ENCODE results near the gene GSX2.
"Not testable (repeated sequence)": the region's sequence is repeated elsewhere in the genome, so short reads cannot be mapped to it uniquely, and the experiment has no call there.

The GSX2 gene

GRCh38 chr4:54100595-54101189 is 729 bp downstream of the GSX2 start:
- TF ChIP-seq POU2F2 (IDR thresholded peaks at IDR 0.05; ENCODE audit: low read depth, low read length) (no peak), POLR2AphosphoS5 (IDR thresholded peaks at IDR 0.05; ENCODE audit: low read depth, low read length) (no peak), POLR2A (IDR thresholded peaks at IDR 0.05; ENCODE audit: low read depth, low read length) (no peak), PAX5 (IDR thresholded peaks at IDR 0.05; ENCODE audit: insufficient read depth, low read length, severe bottlenecking) (no peak), SPI1 (IDR thresholded peaks at IDR 0.05; ENCODE audit: low read depth, low read length) (no peak), TAF1 (IDR thresholded peaks at IDR 0.05; ENCODE audit: low read depth, low read length) (no peak)
- peak; percentile 35 for FAIRE-seq
- no peak for DNase-seq (ENCODE audit: insufficient read length, low spot score)

- FAIRE-seq (no peak), DNase-seq (ENCODE audit: insufficient read length, low spot score) (no peak)
- TF ChIP-seq PAX5 (IDR thresholded peaks at IDR 0.05; ENCODE audit: insufficient read depth, low read length, severe bottlenecking), result no peak
- no peak for TF ChIP-seq POLR2A (IDR thresholded peaks at IDR 0.05; ENCODE audit: low read depth, low read length)
- no peak for TF ChIP-seq TAF1 (IDR thresholded peaks at IDR 0.05; ENCODE audit: low read depth, low read length)
- no peak for TF ChIP-seq POU2F2 (IDR thresholded peaks at IDR 0.05; ENCODE audit: low read depth, low read length)
- no peak for TF ChIP-seq SPI1 (IDR thresholded peaks at IDR 0.05; ENCODE audit: low read depth, low read length)
- no peak for TF ChIP-seq POLR2AphosphoS5 (IDR thresholded peaks at IDR 0.05; ENCODE audit: low read depth, low read length)
Measured at GRCh38 chr4:54101190-54102041, 1.5 kb downstream of the GSX2 start.

GRCh38 chr4:54102531-54103106 is 2.7 kb downstream of the GSX2 start:
- TF ChIP-seq POLR2AphosphoS5 (IDR thresholded peaks at IDR 0.05; ENCODE audit: low read depth, low read length), result no peak
- TF ChIP-seq SPI1 (IDR thresholded peaks at IDR 0.05; ENCODE audit: low read depth, low read length), result no peak
- TF ChIP-seq POLR2A (IDR thresholded peaks at IDR 0.05; ENCODE audit: low read depth, low read length), result no peak
- TF ChIP-seq POU2F2 (IDR thresholded peaks at IDR 0.05; ENCODE audit: low read depth, low read length), result no peak
- TF ChIP-seq PAX5 (IDR thresholded peaks at IDR 0.05; ENCODE audit: insufficient read depth, low read length, severe bottlenecking), result no peak
- FAIRE-seq (no peak), DNase-seq (ENCODE audit: insufficient read length, low spot score) (no peak)

- DNase-seq (ENCODE audit: insufficient read length, low spot score), result no peak
- no peak for FAIRE-seq
- TF ChIP-seq PAX5 (IDR thresholded peaks at IDR 0.05; ENCODE audit: insufficient read depth, low read length, severe bottlenecking) (no peak), POLR2A (IDR thresholded peaks at IDR 0.05; ENCODE audit: low read depth, low read length) (no peak), POU2F2 (IDR thresholded peaks at IDR 0.05; ENCODE audit: low read depth, low read length) (no peak), TAF1 (IDR thresholded peaks at IDR 0.05; ENCODE audit: low read depth, low read length) (no peak), SPI1 (IDR thresholded peaks at IDR 0.05; ENCODE audit: low read depth, low read length) (no peak)
Measured at GRCh38 chr4:54103190-54103574, 3.2 kb downstream of the GSX2 start.

- TF ChIP-seq SPI1 (IDR thresholded peaks at IDR 0.05; ENCODE audit: low read depth, low read length) (no peak), PAX5 (IDR thresholded peaks at IDR 0.05; ENCODE audit: insufficient read depth, low read length, severe bottlenecking) (no peak), POLR2AphosphoS5 (IDR thresholded peaks at IDR 0.05; ENCODE audit: low read depth, low read length) (no peak), TAF1 (IDR thresholded peaks at IDR 0.05; ENCODE audit: low read depth, low read length) (no peak), POLR2A (IDR thresholded peaks at IDR 0.05; ENCODE audit: low read depth, low read length) (no peak), POU2F2 (IDR thresholded peaks at IDR 0.05; ENCODE audit: low read depth, low read length) (no peak)
- DNase-seq (ENCODE audit: insufficient read length, low spot score) (no peak), FAIRE-seq (peak; percentile 58)
Measured at GRCh38 chr4:54104907-54105306, 4.9 kb downstream of the GSX2 start.

GRCh38 chr4:54107951-54108748 is 8.2 kb downstream of the GSX2 start:
- FAIRE-seq, result no peak
- TF ChIP-seq POLR2A (IDR thresholded peaks at IDR 0.05; ENCODE audit: low read depth, low read length), result no peak
- TF ChIP-seq PAX5 (IDR thresholded peaks at IDR 0.05; ENCODE audit: insufficient read depth, low read length, severe bottlenecking), result no peak
- no peak for TF ChIP-seq POU2F2 (IDR thresholded peaks at IDR 0.05; ENCODE audit: low read depth, low read length)
- no peak for TF ChIP-seq POLR2AphosphoS5 (IDR thresholded peaks at IDR 0.05; ENCODE audit: low read depth, low read length)
- TF ChIP-seq SPI1 (IDR thresholded peaks at IDR 0.05; ENCODE audit: low read depth, low read length), result no peak
- no peak for TF ChIP-seq TAF1 (IDR thresholded peaks at IDR 0.05; ENCODE audit: low read depth, low read length)
- no peak for DNase-seq (ENCODE audit: insufficient read length, low spot score)

- DNase-seq (ENCODE audit: insufficient read length, low spot score), result no peak
- FAIRE-seq, result no peak
- TF ChIP-seq POU2F2 (IDR thresholded peaks at IDR 0.05; ENCODE audit: low read depth, low read length) (no peak), POLR2A (IDR thresholded peaks at IDR 0.05; ENCODE audit: low read depth, low read length) (no peak), SPI1 (IDR thresholded peaks at IDR 0.05; ENCODE audit: low read depth, low read length) (no peak), TAF1 (IDR thresholded peaks at IDR 0.05; ENCODE audit: low read depth, low read length) (no peak), PAX5 (IDR thresholded peaks at IDR 0.05; ENCODE audit: insufficient read depth, low read length, severe bottlenecking) (no peak), POLR2AphosphoS5 (IDR thresholded peaks at IDR 0.05; ENCODE audit: low read depth, low read length) (no peak)
Measured at GRCh38 chr4:54109241-54110018, 9.5 kb downstream of the GSX2 start.

- no peak for TF ChIP-seq TAF1 (IDR thresholded peaks at IDR 0.05; ENCODE audit: low read depth, low read length)
- no peak for TF ChIP-seq PAX5 (IDR thresholded peaks at IDR 0.05; ENCODE audit: insufficient read depth, low read length, severe bottlenecking)
- TF ChIP-seq SPI1 (IDR thresholded peaks at IDR 0.05; ENCODE audit: low read depth, low read length), result no peak
- no peak for TF ChIP-seq POLR2A (IDR thresholded peaks at IDR 0.05; ENCODE audit: low read depth, low read length)
- no peak for TF ChIP-seq POLR2AphosphoS5 (IDR thresholded peaks at IDR 0.05; ENCODE audit: low read depth, low read length)
- no peak for TF ChIP-seq POU2F2 (IDR thresholded peaks at IDR 0.05; ENCODE audit: low read depth, low read length)
- DNase-seq (ENCODE audit: insufficient read length, low spot score) (no peak), FAIRE-seq (no peak)
Measured at GRCh38 chr4:54110019-54110416, 10.1 kb downstream of the GSX2 start.

- FAIRE-seq; DNase-seq (ENCODE audit: insufficient read length, low spot score): not testable (repeated sequence)
Measured at GRCh38 chr4:54113206-54113605, 13.2 kb downstream of the GSX2 start.

- DNase-seq (ENCODE audit: insufficient read length, low spot score), result not testable (repeated sequence)
Measured at GRCh38 chr4:54116246-54116645, 16.3 kb downstream of the GSX2 start.

More at GRCh38 chr4:54116246-54116645, 16.3 kb downstream of the GSX2 start:
- not testable (repeated sequence) for FAIRE-seq
